Measurements from ENCODE around the gene ACAP1. TPM values are rescaled to one million over a fixed set of nuclear protein-coding genes. Genes with fewer than 3 reads are reported as not detected.

ACAP1 gene, protein sequence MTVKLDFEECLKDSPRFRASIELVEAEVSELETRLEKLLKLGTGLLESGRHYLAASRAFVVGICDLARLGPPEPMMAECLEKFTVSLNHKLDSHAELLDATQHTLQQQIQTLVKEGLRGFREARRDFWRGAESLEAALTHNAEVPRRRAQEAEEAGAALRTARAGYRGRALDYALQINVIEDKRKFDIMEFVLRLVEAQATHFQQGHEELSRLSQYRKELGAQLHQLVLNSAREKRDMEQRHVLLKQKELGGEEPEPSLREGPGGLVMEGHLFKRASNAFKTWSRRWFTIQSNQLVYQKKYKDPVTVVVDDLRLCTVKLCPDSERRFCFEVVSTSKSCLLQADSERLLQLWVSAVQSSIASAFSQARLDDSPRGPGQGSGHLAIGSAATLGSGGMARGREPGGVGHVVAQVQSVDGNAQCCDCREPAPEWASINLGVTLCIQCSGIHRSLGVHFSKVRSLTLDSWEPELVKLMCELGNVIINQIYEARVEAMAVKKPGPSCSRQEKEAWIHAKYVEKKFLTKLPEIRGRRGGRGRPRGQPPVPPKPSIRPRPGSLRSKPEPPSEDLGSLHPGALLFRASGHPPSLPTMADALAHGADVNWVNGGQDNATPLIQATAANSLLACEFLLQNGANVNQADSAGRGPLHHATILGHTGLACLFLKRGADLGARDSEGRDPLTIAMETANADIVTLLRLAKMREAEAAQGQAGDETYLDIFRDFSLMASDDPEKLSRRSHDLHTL
- 0.26 and 4.2 TPM in 2 replicates for total RNA-seq

DNA sequence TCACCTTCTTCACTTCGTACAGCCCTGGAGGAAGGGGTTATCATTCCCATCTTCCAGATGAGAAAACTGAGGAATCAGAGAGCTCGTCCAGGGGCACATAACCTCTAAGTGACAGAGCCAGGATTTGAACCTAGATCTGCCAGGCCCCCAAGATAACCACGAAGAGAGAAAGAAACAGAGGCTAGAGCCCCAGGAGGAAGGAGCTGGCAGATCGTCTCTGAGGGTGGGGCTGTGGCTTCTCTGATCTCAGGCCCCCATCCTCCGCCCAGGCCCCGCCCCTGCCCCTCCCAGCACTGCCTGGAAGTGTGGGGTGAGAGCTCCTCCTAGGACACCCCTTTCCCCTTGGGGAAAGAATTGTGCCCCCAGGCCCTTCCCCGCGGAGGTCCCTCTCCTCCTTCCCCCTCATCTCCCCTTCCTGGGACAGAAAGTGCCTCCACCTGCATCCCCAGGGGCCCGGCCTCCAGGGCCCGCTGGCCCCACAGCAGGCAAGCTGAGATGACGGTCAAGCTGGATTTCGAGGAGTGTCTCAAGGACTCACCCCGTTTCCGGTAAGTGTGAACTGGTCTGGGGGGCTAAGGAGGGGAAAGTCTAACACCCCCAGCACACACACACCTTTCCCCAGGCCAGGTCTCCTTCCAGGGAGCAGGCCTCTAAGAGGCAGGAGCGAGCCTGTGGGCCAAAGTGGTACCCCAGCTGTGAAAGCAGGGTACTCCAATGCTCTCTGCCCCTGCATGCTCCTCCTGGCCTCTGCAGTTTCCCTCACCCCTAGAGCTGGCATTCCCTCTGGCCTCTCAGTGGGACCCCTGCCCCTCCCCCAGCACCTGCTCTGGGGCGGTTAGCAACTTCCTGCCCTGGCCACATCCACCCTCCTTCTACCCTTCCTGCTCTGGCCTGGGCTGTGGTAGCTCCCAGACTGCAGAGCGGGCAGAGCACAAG, at the start of gene ACAP1:
ACAP1 (plus strand) TSS at position 290 of the 936 bp plus-strand sequence; CDS start at position 496, 206 bp downstream.
- Histone ChIP-seq H3K36me3 (ENCODE audit: control insufficient read depth, insufficient read depth, low read length) (no peaks in the 10 kb centered on the region), H3K27me3 (ENCODE audit: control insufficient read depth, insufficient read depth, low read length) (no peaks in the 10 kb centered on the region), H3K4me3 (ENCODE audit: low read depth, low read length) (no peak within 1 kb of the TSS)
- FAIRE-seq (no peak), DNase-seq (ENCODE audit: low read depth) (no peak)
- TF ChIP-seq, protein P1, sequence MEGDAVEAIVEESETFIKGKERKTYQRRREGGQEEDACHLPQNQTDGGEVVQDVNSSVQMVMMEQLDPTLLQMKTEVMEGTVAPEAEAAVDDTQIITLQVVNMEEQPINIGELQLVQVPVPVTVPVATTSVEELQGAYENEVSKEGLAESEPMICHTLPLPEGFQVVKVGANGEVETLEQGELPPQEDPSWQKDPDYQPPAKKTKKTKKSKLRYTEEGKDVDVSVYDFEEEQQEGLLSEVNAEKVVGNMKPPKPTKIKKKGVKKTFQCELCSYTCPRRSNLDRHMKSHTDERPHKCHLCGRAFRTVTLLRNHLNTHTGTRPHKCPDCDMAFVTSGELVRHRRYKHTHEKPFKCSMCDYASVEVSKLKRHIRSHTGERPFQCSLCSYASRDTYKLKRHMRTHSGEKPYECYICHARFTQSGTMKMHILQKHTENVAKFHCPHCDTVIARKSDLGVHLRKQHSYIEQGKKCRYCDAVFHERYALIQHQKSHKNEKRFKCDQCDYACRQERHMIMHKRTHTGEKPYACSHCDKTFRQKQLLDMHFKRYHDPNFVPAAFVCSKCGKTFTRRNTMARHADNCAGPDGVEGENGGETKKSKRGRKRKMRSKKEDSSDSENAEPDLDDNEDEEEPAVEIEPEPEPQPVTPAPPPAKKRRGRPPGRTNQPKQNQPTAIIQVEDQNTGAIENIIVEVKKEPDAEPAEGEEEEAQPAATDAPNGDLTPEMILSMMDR (IDR thresholded peaks at IDR 0.05; ENCODE audit: insufficient read depth, low read length, severe bottlenecking), result no peak

DNA sequence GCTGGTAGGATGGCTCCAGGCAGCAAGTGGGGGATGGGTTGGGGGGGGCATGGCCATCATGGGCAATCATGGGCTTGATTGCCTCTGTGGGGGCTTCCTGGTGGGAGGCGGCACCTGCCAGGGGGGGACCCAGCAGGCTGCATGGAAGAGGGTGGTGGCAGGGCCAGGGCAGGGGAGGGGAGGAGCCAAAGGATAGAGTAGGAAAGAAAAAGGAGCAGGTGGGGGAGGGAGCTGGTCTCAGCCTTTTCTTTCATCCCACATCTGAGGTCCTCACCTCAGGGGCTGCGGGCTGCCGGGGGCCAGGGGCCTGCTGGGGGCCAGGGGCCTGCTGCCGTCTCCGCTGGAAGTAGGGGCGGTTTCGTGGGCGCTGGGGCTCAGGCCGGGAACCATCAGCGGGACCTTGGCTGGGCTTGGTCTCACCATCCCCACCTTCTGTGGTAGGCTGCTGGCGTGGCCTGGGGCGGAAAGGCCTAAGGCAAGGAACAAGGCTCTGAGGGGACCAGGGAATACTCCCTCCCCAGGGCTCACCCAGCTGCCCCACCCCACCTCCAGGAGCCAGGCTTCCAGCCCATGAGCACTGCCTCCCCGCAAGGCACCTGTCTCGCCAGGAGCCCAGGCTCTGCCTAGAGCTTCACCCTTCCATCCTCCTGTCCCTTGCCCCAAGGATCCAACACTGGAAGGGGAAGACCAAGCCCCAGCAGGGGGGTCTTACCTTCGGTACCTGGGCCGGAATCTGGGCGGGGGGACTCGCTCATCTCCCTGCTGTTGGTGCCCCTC, 46.9 kb upstream of the ACAP1 start:
- TF ChIP-seq, protein P1 (IDR thresholded peaks at IDR 0.05; ENCODE audit: insufficient read depth, low read length, severe bottlenecking), result no peak

DNA sequence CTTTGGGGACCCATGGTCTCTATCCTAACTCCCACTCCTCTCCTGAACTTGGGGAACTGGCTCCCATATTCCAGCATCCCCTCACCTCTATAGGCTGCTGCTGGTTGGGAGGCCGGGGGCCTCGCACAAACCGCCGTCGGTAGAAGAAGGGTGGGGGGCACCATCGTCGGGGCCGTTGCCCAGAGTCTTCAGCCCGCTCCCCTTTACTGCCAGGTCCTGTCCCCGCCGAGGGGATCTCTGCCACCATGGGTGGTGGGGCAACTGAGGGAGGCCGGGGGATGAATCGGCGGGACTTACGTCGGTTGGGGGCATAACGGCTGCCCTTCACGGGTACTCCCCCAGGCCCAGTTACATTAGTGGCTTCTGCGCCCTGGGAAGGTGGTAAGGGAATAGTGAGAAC, 46.2 kb upstream of the ACAP1 start:
- Histone ChIP-seq H3K4me3 (ENCODE audit: low read depth, low read length) (no peak overlapping the region), H3K27me3 (ENCODE audit: control insufficient read depth, insufficient read depth, low read length) (peaks cover 4% of the 10 kb centered on the region)

More for the DNA sequence above, 46.9 kb upstream of the ACAP1 start:
- Histone ChIP-seq H3K27me3 (ENCODE audit: control insufficient read depth, insufficient read depth, low read length) (peaks cover 5% of the 10 kb centered on the region), H3K36me3 (ENCODE audit: control insufficient read depth, insufficient read depth, low read length) (no peaks in the 10 kb centered on the region), H3K4me3 (ENCODE audit: low read depth, low read length) (no peak overlapping the region)
- DNase-seq (ENCODE audit: low read depth), result no peak
- no peak for FAIRE-seq

DNA sequence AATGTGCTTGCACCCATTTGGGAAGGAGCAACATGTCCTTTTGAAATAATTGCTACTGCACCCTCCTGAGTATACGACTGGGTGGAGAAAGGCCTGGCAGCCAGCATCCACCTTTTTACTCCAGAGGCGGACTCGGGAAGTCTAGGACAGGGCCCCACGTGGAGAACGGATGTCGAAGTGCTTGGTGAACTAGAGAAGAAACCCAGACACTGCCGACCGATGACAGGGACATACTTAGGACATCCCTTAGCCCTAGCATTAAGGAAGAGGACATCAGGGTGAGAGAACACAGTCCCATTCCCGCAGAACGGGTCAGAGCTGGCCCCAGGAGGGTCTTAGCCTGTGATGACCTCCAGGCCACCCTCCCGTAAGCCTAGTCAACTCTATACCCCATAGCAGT, 45.6 kb upstream of the ACAP1 start:
- FAIRE-seq, result no peak
- no peaks in the 10 kb centered on the region for H3K36me3 ChIP-seq (ENCODE audit: control insufficient read depth, insufficient read depth, low read length)
- TF ChIP-seq, protein P1 (IDR thresholded peaks at IDR 0.05; ENCODE audit: insufficient read depth, low read length, severe bottlenecking), result no peak
- H3K27me3 ChIP-seq (ENCODE audit: control insufficient read depth, insufficient read depth, low read length), result peaks cover 3% of the 10 kb centered on the region
- DNase-seq (ENCODE audit: low read depth), result no peak
- no peak overlapping the region for H3K4me3 ChIP-seq (ENCODE audit: low read depth, low read length)

More for the DNA sequence above, 46.2 kb upstream of the ACAP1 start:
- TF ChIP-seq, protein P1 (IDR thresholded peaks at IDR 0.05; ENCODE audit: insufficient read depth, low read length, severe bottlenecking), result no peak
- DNase-seq (ENCODE audit: low read depth) (no peak), FAIRE-seq (no peak)
- no peaks in the 10 kb centered on the region for H3K36me3 ChIP-seq (ENCODE audit: control insufficient read depth, insufficient read depth, low read length)

DNA sequence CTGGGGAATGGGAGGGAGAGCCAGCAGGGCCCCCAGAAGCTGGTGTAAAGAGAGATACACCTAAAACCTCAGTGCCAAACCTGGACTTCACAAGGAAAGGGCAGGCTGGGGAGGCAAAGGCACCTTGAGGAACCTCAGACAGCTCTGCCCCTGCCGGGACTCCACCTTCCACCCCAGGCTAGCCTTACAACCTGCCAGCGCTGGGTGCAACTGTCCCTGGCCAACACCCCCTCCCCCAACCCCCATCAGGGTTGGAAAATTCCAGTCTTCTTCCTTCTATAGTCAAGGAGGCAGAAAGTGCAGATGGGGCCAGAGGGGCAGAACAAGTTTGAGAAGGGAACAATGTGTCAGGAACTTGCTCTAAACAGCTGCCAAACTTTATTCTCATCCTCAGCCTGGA, 44.1 kb upstream of the ACAP1 start:
- FAIRE-seq, result no peak
- TF ChIP-seq, protein P1 (IDR thresholded peaks at IDR 0.05; ENCODE audit: insufficient read depth, low read length, severe bottlenecking), result no peak
- no peaks in the 10 kb centered on the region for H3K36me3 ChIP-seq (ENCODE audit: control insufficient read depth, insufficient read depth, low read length)
- peaks cover 3% of the 10 kb centered on the region for H3K27me3 ChIP-seq (ENCODE audit: control insufficient read depth, insufficient read depth, low read length)
- no peak for DNase-seq (ENCODE audit: low read depth)
- no peak overlapping the region for H3K4me3 ChIP-seq (ENCODE audit: low read depth, low read length)

Data from bronchial epithelial cell (primary cell).